HG02642 (cell line): Measurements from ENCODE around the gene CMKLR1.

Source experiments
- ATAC-seq: cut with Tn5 transposase; IDR thresholded peaks from one replicate; pipeline ENCODE4 v1.9.1; 2021; ENCODE audit warnings: mild to moderate bottlenecking; ENCODE audit not compliant: unreplicated experiment, poor library complexity

Gene CMKLR1

GRCh38 chr12:108271951-108272872 is 66.9 kb downstream of the CMKLR1 start:
- ATAC-seq: no peak

DNA sequence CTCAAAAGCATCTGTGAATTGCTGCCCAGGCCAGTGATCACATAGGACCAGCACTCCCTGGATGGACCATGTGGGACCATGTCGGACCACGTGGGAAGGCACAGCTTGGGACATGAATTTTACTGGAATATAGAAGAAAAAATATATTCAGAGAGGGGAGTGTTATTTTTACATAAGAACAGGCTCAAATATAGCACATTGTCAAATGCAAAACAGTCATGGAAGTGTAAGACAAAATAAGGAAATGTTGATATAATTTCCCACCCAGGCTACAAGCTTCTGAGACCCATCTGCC is 68.3 kb downstream of the CMKLR1 start:
- no peak for ATAC-seq

- ATAC-seq: no peak
Measured at GRCh38 chr12:108270035-108270848, 68.9 kb downstream of the CMKLR1 start.

GRCh38 chr12:108269224-108269623 is 69.9 kb downstream of the CMKLR1 start:
- ATAC-seq: no peak

DNA sequence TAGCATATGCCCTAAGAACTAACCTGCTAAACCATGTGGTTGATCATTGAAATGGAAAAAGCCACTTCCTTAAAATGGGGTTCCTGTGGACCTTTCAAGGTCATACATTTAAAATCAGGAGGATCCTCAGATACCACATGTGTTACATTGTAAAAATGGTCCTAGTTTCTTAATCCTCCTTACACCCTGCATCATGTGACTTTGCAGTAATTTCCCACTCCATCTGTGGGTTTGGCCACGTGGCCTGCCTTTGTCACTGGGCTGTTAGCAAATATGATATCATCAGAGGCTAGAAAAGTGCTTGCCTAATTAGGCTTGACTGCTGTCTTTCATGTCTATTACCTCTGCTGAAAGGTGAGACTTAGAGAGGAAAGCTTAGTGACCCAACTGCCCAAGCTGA is 70.7 kb downstream of the CMKLR1 start:
- no peak for ATAC-seq

DNA sequence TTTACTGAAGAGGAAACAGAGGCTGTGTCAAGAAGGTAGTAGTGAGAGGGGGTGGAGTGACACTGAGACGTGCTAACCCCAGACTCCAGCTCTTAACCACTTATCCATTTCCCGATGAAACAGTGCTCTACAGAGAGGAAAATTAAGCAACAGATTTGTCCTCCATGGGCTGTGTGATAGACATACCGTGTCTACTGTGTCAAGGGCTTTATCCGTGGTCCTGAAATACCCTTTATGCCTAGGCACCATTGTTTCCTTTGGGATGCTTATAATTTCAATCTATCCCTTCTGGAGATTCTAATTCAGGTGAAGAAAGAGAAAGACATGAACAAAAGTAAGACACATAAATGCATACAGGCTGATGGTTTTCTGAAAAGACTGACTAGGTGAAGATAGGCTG is 71.7 kb downstream of the CMKLR1 start:
- no peak for ATAC-seq

DNA sequence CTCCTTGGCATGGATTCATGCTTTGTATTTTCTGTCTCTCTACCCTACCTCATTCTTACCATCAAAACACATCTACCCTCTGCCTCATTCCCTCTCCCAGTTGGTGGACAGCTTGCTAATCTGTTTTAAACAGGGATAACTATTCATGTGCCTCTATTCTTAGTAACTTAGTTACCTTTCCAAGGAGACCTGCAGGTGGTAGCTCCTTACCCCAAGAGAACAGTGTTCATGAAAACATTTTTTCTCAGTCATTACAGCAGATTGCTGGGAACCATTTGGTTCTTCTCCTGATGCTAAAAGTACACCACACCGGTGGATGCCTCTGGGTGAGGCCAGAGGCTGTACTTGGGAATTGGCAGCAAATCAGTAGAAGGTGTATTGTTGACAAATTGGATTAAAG is 73.0 kb downstream of the CMKLR1 start:
- no peak for ATAC-seq

GRCh38 chr12:108265505-108265904 is 73.6 kb downstream of the CMKLR1 start:
- no peak for ATAC-seq

DNA sequence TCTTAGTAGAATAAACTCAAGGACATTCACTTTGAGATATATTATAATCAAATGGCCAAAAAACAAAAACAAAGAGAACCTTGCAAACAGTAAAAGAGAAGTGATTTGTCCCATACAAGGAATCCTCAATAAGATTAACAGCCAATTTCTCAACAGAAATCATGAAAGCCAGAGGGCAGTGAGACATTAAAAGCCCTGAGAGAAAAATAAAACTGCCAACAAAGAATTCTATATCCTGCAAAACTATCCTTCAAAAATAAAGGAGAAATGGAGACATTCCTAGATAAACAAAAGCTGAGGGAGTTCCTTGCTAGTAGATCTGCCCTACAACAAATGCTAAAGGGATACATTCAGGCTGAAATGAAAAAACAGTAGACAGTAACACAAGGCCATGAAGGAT is 78.1 kb downstream of the CMKLR1 start:
- ATAC-seq: no peak

DNA sequence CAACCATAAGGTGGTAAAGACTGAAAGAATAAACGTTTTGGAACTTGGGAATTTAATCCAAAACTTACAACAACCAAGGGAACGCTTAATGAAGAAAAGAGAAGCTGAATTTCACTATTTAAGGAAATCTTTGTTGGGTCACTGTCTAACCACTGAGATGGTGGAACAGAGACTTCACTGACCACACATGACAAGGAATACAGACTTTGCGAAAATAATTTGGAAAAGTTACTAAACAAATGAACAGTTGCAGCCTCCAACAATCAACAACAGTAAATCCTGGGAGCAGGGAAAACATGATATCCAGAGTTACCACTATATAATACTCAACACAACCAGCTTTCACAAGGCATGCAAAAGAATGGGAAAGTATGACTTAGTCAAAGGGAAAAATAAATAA is 79.1 kb downstream of the CMKLR1 start:
- no peak for ATAC-seq

GRCh38 chr12:108257610-108258106 is 81.5 kb downstream of the CMKLR1 start:
- ATAC-seq: no peak

DNA sequence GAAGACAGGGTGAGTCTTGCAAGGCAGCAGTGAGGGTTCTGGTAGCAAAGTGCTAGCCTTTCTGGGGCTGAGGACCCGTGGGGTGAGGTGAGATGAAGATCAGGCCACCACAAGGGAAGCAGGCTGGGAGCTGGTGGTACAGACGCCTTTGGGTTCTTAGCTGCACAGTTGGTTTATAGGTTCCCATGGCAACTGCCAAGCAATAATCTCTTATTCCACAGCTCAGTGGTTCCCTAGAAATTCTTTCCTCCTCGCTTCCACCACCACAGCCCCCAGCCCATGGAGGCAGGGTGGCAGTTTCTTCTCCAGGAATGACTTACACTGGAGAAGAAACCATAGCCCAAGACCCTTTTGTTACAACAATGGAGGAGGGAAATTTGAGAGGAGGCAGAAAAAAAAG is 82.1 kb downstream of the CMKLR1 start:
- no peak for ATAC-seq

DNA sequence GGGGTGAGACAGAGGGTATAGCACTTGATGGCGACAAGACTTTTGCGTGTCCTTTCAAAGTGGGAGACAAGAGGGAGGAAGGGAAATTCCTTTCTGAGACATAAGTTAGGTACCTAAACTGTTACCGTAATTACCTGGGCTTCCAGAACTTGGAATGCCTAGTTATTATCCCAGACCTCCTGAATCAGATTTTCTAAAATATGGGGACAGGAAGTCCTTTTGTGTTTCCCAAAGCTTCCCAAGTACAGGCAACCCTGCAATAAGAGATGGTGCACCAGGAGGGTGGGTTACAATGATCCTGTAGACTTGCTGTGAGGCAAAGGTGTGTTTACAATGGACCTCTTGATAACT is 83.9 kb downstream of the CMKLR1 start:
- no peak for ATAC-seq

DNA sequence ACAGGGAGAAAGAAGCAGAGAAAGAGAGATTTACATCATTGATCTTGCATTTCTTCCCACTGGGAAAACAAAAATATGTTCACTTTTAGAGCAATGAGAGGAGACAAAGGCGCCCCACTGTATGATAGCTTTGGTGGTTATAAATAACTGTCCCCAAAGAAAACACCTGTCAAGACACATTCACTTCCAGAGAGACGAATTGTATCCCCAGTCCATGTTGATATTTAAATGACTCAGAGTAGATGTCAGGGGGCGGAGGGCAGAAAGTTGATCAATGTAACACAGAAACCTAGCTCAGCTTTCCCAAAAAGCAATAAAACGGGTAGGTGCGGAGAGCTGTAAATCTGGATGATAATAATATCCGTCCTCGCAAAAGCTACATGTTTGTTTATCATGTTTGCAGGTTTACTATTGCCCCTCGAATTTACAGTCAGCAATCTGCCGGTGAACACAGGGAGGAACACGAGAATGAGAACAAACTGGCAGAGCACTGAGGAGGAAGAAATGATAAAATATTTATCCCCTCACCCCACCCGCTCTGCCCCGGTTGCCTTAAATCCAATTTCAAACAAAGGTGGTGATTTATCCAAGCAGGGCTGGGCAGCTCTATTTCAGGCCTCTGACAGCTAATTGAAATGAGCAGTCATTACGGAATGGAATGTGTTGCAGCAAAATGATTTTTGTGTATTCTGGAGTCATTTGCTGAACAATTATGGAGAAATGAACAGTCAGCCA is 84.4 kb downstream of the CMKLR1 start:
- no peak for ATAC-seq

GRCh38 chr12:108254030-108254429 is 85.1 kb downstream of the CMKLR1 start:
- ATAC-seq: no peak

GRCh38 chr12:108253540-108253939 is 85.6 kb downstream of the CMKLR1 start:
- no peak for ATAC-seq

DNA sequence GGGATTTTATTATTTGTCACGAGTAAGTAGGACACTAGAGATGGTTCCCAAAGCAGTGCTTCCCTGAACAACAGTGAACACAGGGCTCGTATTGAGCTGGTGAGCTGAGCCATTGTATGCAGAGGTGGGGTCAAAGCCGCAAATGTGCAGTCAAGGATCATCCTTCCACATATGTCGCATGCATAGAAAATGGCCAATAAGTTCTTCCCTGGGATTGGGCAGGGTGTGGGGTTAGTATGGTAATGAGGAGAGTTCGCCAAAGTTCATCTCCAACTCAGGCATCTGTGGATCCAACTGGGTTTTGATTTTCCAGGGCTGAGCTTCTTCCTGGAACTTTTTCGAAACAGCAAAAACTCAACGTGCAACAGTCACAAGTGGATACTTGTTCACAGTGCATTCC is 86.6 kb downstream of the CMKLR1 start:
- ATAC-seq: no peak

GRCh38 chr12:108248011-108248410 is 91.1 kb downstream of the CMKLR1 start:
- ATAC-seq: no peak

DNA sequence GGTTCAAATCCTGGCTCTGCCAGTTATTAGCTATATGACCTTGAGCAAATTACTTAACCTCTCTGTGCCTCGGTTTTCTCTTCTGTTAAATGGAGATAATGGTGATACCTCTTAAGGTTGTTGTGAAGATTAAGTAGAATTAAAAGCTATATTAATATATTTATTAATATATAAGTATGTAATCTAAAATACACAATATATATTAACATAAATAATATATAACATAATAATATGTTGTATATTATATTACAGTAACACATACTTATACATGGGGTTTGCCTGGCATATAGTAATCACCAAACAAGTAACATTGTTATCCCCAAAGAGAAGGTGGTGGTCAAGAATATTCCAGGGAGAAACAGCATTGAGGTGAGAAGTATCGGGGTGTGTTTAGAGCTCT is 92.0 kb downstream of the CMKLR1 start:
- no peak for ATAC-seq

GRCh38 chr12:108241986-108242703 is 97.0 kb downstream of the CMKLR1 start:
- no peak for ATAC-seq
